Loucy (cell line): ENCODE measurements around the gene INPP4B.

Source experiments
- H2AFZ ChIP-seq: fragments of 200-600 bp; sonication (generic); 2 replicates; pipeline ENCODE4 v1.6.0; 2016; ENCODE audit warnings: antibody characterized with exemption, mild to moderate bottlenecking, low read length, moderate library complexity
- H3F3A ChIP-seq: fragments of 200-600 bp; 2 replicates; pipeline ENCODE4 v1.6.0; 2016; ENCODE audit warnings: antibody characterized with exemption, low read depth, mild to moderate bottlenecking
- H3K27me3 ChIP-seq: fragments of 200-600 bp; sonication (generic); 2 replicates; pipeline ENCODE4 v1.6.1; 2014; ENCODE audit warnings: low read length, mild to moderate bottlenecking; ENCODE audit not compliant: insufficient read depth, poor library complexity, severe bottlenecking
- H3K36me3 ChIP-seq: fragments of 200-600 bp; sonication (generic); 2 replicates; pipeline ENCODE4 v1.6.1; 2016; ENCODE audit warnings: low read length; ENCODE audit not compliant: insufficient read depth
- H3K4me1 ChIP-seq: fragments of 200-600 bp; sonication (generic); 2 replicates; pipeline ENCODE4 v1.5.1; 2014; ENCODE audit warnings: low read length, mild to moderate bottlenecking; ENCODE audit not compliant: insufficient read depth, poor library complexity, severe bottlenecking
- H3K4me2 ChIP-seq: fragments of 200-600 bp; sonication (generic); 2 replicates; pipeline ENCODE4 v1.6.0; 2014; ENCODE audit warnings: antibody characterized with exemption, low read length, low read depth, mild to moderate bottlenecking; ENCODE audit not compliant: poor library complexity, severe bottlenecking
- H3K4me3 ChIP-seq: fragments of 200-600 bp; sonication (generic); 2 replicates; pipeline ENCODE4 v1.5.1; 2014; ENCODE audit warnings: low read length, mild to moderate bottlenecking, mixed read lengths; ENCODE audit not compliant: poor library complexity, severe bottlenecking
- H3K79me2 ChIP-seq: fragments of 200-600 bp; sonication (generic); 2 replicates; pipeline ENCODE4 v1.6.1; 2014; ENCODE audit warnings: low read length; ENCODE audit not compliant: insufficient read depth
- H3K9ac ChIP-seq: fragments of 200-600 bp; sonication (generic); 2 replicates; pipeline ENCODE4 v1.6.0; 2014; ENCODE audit warnings: mild to moderate bottlenecking, low read depth, low read length, moderate library complexity; ENCODE audit not compliant: poor library complexity, severe bottlenecking
- H3K9me2 ChIP-seq: fragments of 200-600 bp; sonication (generic); replicated peaks from 2 replicates; pipeline ENCODE4 v1.6.1; 2016; ENCODE audit warnings: low read depth, low read length, mixed read lengths
- H3K9me3 ChIP-seq: fragments of 200-600 bp; sonication (generic); 2 replicates; pipeline ENCODE4 v1.6.1; 2014; ENCODE audit warnings: mild to moderate bottlenecking, antibody characterized with exemption, low read length, low read depth; ENCODE audit not compliant: insufficient read depth
- H4K20me1 ChIP-seq: fragments of 200-600 bp; sonication (generic); 2 replicates; pipeline ENCODE4 v1.6.0; 2014; ENCODE audit warnings: antibody characterized with exemption, low read length, mild to moderate bottlenecking; ENCODE audit not compliant: insufficient read depth, poor library complexity, severe bottlenecking
- CTCF ChIP-seq: fragments of 200-600 bp; sonication (generic); conservative IDR thresholded peaks from 2 replicates; pipeline ENCODE4 v1.5.1; 2014; ENCODE audit warnings: mild to moderate bottlenecking, antibody characterized with exemption, low read length
- EZH2phosphoT487 ChIP-seq: fragments of 200-600 bp; IDR thresholded peaks from 2 replicates; pipeline ENCODE4 v1.6.1; 2018; ENCODE audit warnings: antibody characterized with exemption, mild to moderate bottlenecking, moderate library complexity, borderline replicate concordance

INPP4B gene

GRCh38 chr4:142043509-142043908 lies 802.6 kb downstream of the INPP4B start:
- H3K4me3 ChIP-seq: no peak overlapping the region
- no peaks in the 10 kb centered on the region for H3K27me3 ChIP-seq
- H3K9me3 ChIP-seq: no peaks in the 10 kb centered on the region
- H3K9me2 ChIP-seq: no peaks in the 10 kb centered on the region
- H3K9ac ChIP-seq: no peak overlapping the region
- peaks cover 9% of the 10 kb centered on the region for H3K4me1 ChIP-seq
- H3K79me2 ChIP-seq: no peaks in the 10 kb centered on the region
- H2AFZ ChIP-seq: no peak overlapping the region
- no peak overlapping the region for H3K4me2 ChIP-seq
- no peaks in the 10 kb centered on the region for H3K36me3 ChIP-seq
- TF ChIP-seq CTCF: no peak
- TF ChIP-seq EZH2phosphoT487: no peak
- H4K20me1 ChIP-seq: no peaks in the 10 kb centered on the region
- 0 out of 2 replicates have a peak, but pooled peaks cover 3% of the 10 kb centered on the region for H3F3A ChIP-seq

- TF ChIP-seq CTCF (no peak), EZH2phosphoT487 (no peak)
These were observed 804.3 kb downstream of the INPP4B start for GRCh38 chr4:142041788-142042187.

GRCh38 chr4:142040043-142040442 lies 806.1 kb downstream of the INPP4B start:
- Histone ChIP-seq H3K27me3 (no peaks in the 10 kb centered on the region), H2AFZ (no peak overlapping the region), H3K9ac (no peak overlapping the region), H3K79me2 (no peaks in the 10 kb centered on the region), H4K20me1 (no peaks in the 10 kb centered on the region), H3K9me3 (no peaks in the 10 kb centered on the region), H3K9me2 (no peaks in the 10 kb centered on the region), H3K4me2 (no peak overlapping the region), H3K36me3 (no peaks in the 10 kb centered on the region), H3K4me1 (peaks cover 12% of the 10 kb centered on the region), H3K4me3 (no peak overlapping the region), H3F3A (0 out of 2 replicates have a peak, but pooled peaks cover 3% of the 10 kb centered on the region)
- TF ChIP-seq EZH2phosphoT487 (no peak), CTCF (no peak)

More at GRCh38 chr4:142041788-142042187, 804.3 kb downstream of the INPP4B start:
- H3K4me3 ChIP-seq: no peak overlapping the region
- 0 out of 2 replicates have a peak, but pooled peaks cover 3% of the 10 kb centered on the region for H3F3A ChIP-seq
- no peaks in the 10 kb centered on the region for H3K36me3 ChIP-seq
- H3K9me2 ChIP-seq: no peaks in the 10 kb centered on the region
- H3K4me2 ChIP-seq: no peak overlapping the region
- H3K27me3 ChIP-seq: no peaks in the 10 kb centered on the region
- no peaks in the 10 kb centered on the region for H4K20me1 ChIP-seq
- no peak overlapping the region for H2AFZ ChIP-seq
- peaks cover 12% of the 10 kb centered on the region for H3K4me1 ChIP-seq
- H3K9ac ChIP-seq: no peak overlapping the region
- H3K79me2 ChIP-seq: no peaks in the 10 kb centered on the region
- H3K9me3 ChIP-seq: no peaks in the 10 kb centered on the region
